Stimulated activated memory B cell treated with anti-CD40 and anti-IgM and Interleukin-4, amounts not matched to agents 10 μg/mL and 1 μg/mL and 100 μg/mL, for 72 hours (primary cell): ENCODE measurements around the gene AP5Z1.

Source experiments
- ATAC-seq: fragments of 150-1000 bp; cut with Tn5 transposase; 2 replicates; pipeline ENCODE4 v1.10.0; 2021
- H3K27ac Mint-ChIP-seq: one replicate; pipeline ENCODE4 v1.8.0; 2022; ENCODE audit warnings: mild to moderate bottlenecking, mixed read lengths
- H3K27me3 Mint-ChIP-seq: one replicate; pipeline ENCODE4 v1.8.0; 2022; ENCODE audit warnings: mixed read lengths
- H3K36me3 Mint-ChIP-seq: one replicate; pipeline ENCODE4 v1.8.0; 2022; ENCODE audit warnings: mixed read lengths
- H3K4me1 Mint-ChIP-seq: one replicate; pipeline ENCODE4 v1.8.0; 2022; ENCODE audit warnings: mixed read lengths
- H3K4me3 Mint-ChIP-seq: one replicate; pipeline ENCODE4 v1.8.0; 2022; ENCODE audit warnings: mild to moderate bottlenecking, moderate library complexity, mixed read lengths
- H3K9me3 Mint-ChIP-seq: one replicate; pipeline ENCODE4 v1.8.0; 2022; ENCODE audit warnings: mixed read lengths

The AP5Z1 gene

GRCh38 chr7:4740796-4741195, 34.6 kb upstream of the AP5Z1 start:
- Mint-ChIP-seq H3K27me3 (no peaks in the 10 kb centered on the region), H3K36me3 (peaks cover 44% of the 10 kb centered on the region), H3K4me3 (no peak overlapping the region), H3K27ac (no peak overlapping the region), H3K9me3 (no peaks in the 10 kb centered on the region), H3K4me1 (peaks cover 68% of the 10 kb centered on the region)
- no peak for ATAC-seq

- no peak for ATAC-seq
- peaks cover 41% of the 10 kb centered on the region for H3K36me3 Mint-ChIP-seq
- H3K4me3 Mint-ChIP-seq: no peak overlapping the region
- H3K4me1 Mint-ChIP-seq: peaks cover 75% of the 10 kb centered on the region
- peak overlapping the region; percentile 59 for H3K27ac Mint-ChIP-seq
- no peaks in the 10 kb centered on the region for H3K9me3 Mint-ChIP-seq
- H3K27me3 Mint-ChIP-seq: no peaks in the 10 kb centered on the region
Observed at GRCh38 chr7:4742051-4742573, 33.3 kb upstream of the AP5Z1 start.

- Mint-ChIP-seq H3K4me1 (peaks cover 75% of the 10 kb centered on the region), H3K4me3 (no peak overlapping the region), H3K36me3 (peaks cover 43% of the 10 kb centered on the region), H3K9me3 (no peaks in the 10 kb centered on the region), H3K27me3 (no peaks in the 10 kb centered on the region), H3K27ac (peak overlapping the region; percentile 91)
- ATAC-seq: no peak
Observed at GRCh38 chr7:4742852-4743251, 32.6 kb upstream of the AP5Z1 start.

- Mint-ChIP-seq H3K27me3 (no peaks in the 10 kb centered on the region), H3K27ac (peak overlapping the region; percentile 91), H3K36me3 (peaks cover 55% of the 10 kb centered on the region), H3K9me3 (no peaks in the 10 kb centered on the region), H3K4me3 (peak overlapping the region; percentile 77), H3K4me1 (peaks cover 76% of the 10 kb centered on the region)
- ATAC-seq: peak; percentile 86
Observed at GRCh38 chr7:4744391-4745264, 30.8 kb upstream of the AP5Z1 start.

DNA sequence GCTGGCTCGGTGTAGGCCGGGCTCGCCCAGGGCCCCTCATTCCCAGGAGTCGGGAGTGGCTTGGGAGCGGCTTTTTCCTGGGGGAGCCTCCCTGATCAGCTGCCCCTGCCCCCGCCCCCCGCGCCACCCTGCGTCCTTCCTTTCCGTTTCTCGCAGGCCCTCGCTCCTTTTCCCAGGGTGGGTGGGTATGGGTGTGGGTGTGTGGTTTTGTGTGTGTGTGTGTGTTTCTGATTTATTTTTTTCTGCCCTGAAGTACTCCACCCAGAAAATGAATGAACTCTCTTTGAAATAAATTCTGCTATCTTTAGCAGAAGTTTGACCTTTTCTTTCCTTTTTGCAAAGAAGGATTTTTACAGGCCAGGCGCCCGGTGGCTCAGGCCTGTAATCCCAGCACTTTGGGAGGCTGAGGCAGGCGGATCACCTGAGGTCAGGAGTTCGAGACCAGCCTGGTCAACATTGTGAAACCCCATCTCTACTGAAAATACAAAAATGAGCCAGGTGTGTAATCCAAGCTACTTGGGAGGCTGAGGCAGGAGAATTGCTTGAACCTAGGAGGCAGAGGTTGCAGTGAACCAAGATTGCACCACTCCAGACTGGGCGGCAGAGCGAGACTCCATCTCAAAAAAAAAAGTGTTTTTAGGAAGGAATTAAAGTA, 30.0 kb upstream of the AP5Z1 start:
- ATAC-seq: peak; percentile 63
- peaks cover 52% of the 10 kb centered on the region for H3K36me3 Mint-ChIP-seq
- peak overlapping the region; percentile 91 for H3K27ac Mint-ChIP-seq
- H3K27me3 Mint-ChIP-seq: no peaks in the 10 kb centered on the region
- peaks cover 71% of the 10 kb centered on the region for H3K4me1 Mint-ChIP-seq
- H3K9me3 Mint-ChIP-seq: no peaks in the 10 kb centered on the region
- H3K4me3 Mint-ChIP-seq: peak overlapping the region; percentile 77

- peaks cover 50% of the 10 kb centered on the region for H3K36me3 Mint-ChIP-seq
- ATAC-seq: no peak
- peak overlapping the region; percentile 91 for H3K27ac Mint-ChIP-seq
- H3K27me3 Mint-ChIP-seq: no peaks in the 10 kb centered on the region
- peaks cover 71% of the 10 kb centered on the region for H3K4me1 Mint-ChIP-seq
- H3K9me3 Mint-ChIP-seq: no peaks in the 10 kb centered on the region
- peak overlapping the region; percentile 77 for H3K4me3 Mint-ChIP-seq
Observed at GRCh38 chr7:4745971-4746919, 29.2 kb upstream of the AP5Z1 start.

GRCh38 chr7:4747013-4747412, 28.4 kb upstream of the AP5Z1 start:
- H3K4me3 Mint-ChIP-seq: no peak overlapping the region
- peaks cover 43% of the 10 kb centered on the region for H3K36me3 Mint-ChIP-seq
- peak overlapping the region; percentile 91 for H3K27ac Mint-ChIP-seq
- H3K9me3 Mint-ChIP-seq: no peaks in the 10 kb centered on the region
- no peaks in the 10 kb centered on the region for H3K27me3 Mint-ChIP-seq
- H3K4me1 Mint-ChIP-seq: peaks cover 66% of the 10 kb centered on the region
- ATAC-seq: no peak

DNA sequence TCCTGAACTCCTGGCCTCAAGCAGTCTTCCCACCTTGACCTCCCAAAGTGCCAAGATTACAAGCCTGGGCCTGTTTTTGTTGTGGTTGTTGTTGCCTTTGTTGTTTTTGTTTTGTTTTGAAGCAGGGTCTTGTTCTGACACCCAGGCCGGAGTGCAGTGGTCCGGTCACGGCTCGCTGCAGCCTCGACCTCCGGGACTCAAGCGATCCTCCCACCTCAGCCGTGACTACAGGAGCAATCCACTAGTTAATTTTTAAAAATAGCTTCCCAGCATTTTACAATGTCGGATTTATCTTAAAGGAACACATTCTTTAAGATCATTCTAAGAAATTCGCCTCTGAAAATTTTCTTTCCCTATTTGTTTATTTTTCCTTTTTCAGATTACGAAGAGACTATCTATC, 27.7 kb upstream of the AP5Z1 start:
- no peak for ATAC-seq
- Mint-ChIP-seq H3K36me3 (peaks cover 42% of the 10 kb centered on the region), H3K27ac (peak overlapping the region; percentile 91), H3K9me3 (no peaks in the 10 kb centered on the region), H3K4me1 (peaks cover 70% of the 10 kb centered on the region), H3K4me3 (no peak overlapping the region), H3K27me3 (no peaks in the 10 kb centered on the region)

- no peak for ATAC-seq
- Mint-ChIP-seq H3K36me3 (peaks cover 42% of the 10 kb centered on the region), H3K4me1 (peaks cover 70% of the 10 kb centered on the region)
Observed at GRCh38 chr7:4748231-4748681, 27.2 kb upstream of the AP5Z1 start.

GRCh38 chr7:4749363-4749762, 26.1 kb upstream of the AP5Z1 start:
- Mint-ChIP-seq H3K27ac (peak overlapping the region; percentile 91), H3K36me3 (peaks cover 39% of the 10 kb centered on the region), H3K9me3 (no peaks in the 10 kb centered on the region), H3K27me3 (no peaks in the 10 kb centered on the region), H3K4me1 (peaks cover 67% of the 10 kb centered on the region), H3K4me3 (no peak overlapping the region)
- ATAC-seq: no peak

More at GRCh38 chr7:4748231-4748681, 27.2 kb upstream of the AP5Z1 start:
- Mint-ChIP-seq H3K9me3 (no peaks in the 10 kb centered on the region), H3K27me3 (no peaks in the 10 kb centered on the region), H3K27ac (peak overlapping the region; percentile 91), H3K4me3 (no peak overlapping the region)

GRCh38 chr7:4749798-4750197, 25.6 kb upstream of the AP5Z1 start:
- no peaks in the 10 kb centered on the region for H3K27me3 Mint-ChIP-seq
- no peak overlapping the region for H3K27ac Mint-ChIP-seq
- H3K4me3 Mint-ChIP-seq: no peak overlapping the region
- H3K36me3 Mint-ChIP-seq: peaks cover 43% of the 10 kb centered on the region
- H3K9me3 Mint-ChIP-seq: no peaks in the 10 kb centered on the region
- no peak for ATAC-seq
- peaks cover 63% of the 10 kb centered on the region for H3K4me1 Mint-ChIP-seq

DNA sequence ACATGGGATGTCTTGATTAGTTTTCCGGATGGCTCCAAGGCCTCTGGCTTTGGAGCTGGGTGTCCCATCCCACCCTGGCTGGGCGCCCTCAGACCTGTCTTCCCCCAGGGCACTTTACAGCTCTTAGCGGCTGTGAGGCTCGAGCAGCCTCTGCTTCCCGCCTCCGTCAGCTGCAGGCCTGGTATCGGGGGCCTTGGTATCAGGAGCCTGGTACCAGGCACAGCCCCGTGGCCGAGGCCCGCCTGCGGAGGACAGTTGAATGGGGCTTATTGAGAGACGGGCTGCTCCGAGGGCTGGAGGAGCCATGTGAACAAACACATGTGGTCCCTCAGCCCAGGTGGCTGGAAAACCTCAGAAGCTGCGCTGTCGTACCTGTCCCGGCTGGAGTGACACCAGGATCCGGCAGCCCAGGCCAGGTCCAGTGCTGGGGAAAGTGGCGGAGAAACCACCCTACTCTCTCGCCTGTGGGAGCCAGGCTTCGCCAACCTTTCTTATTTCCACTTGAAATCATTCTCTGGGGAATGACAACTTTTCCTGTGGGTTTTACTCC, 23.9 kb upstream of the AP5Z1 start:
- H3K9me3 Mint-ChIP-seq: no peaks in the 10 kb centered on the region
- H3K36me3 Mint-ChIP-seq: peaks cover 54% of the 10 kb centered on the region
- no peak overlapping the region for H3K27ac Mint-ChIP-seq
- peaks cover 47% of the 10 kb centered on the region for H3K4me1 Mint-ChIP-seq
- no peaks in the 10 kb centered on the region for H3K27me3 Mint-ChIP-seq
- ATAC-seq: no peak
- no peak overlapping the region for H3K4me3 Mint-ChIP-seq

DNA sequence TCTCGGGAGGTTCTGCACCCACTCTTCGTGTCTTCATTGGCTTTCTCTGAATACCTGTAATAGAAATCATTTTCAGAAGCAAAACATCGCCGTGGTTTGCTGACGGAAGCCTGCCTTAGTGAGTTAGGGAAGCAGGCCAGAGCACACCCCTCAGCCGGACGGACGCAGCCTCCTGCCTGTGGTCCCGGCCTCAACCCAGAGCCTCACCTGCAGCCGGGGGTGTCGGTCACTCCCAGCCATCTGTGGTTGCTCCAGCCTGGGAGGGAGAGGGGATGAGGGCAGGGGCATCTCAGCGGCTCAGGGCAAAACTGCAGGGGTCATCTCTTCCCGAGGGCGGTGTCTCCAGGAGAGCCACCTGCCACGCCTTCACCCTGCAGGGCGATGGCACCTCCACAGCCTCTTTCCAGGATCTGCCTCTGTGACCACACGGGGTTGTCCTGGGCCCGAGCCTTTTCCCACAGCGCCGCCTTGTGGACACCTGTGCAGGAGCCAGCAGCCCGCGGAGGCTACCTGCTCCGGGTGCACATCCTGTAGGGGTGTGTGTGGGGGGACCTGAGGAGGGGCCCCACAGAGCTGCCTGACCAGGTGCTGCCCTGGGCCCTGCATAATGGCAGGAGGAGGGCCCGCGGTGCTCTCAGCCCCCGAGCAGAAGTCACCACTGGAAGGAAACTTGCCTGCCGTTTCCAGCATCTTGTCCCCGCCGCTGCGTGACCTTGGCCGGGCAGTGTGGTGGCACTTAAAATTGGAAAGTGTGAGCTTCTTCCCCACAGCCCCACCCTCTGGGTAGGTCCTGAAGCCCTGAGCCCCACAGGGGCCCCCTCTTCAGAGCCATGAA, 21.6 kb upstream of the AP5Z1 start:
- no peak overlapping the region for H3K27ac Mint-ChIP-seq
- H3K27me3 Mint-ChIP-seq: no peaks in the 10 kb centered on the region
- H3K4me1 Mint-ChIP-seq: peaks cover 25% of the 10 kb centered on the region
- no peaks in the 10 kb centered on the region for H3K9me3 Mint-ChIP-seq
- H3K36me3 Mint-ChIP-seq: peaks cover 46% of the 10 kb centered on the region
- no peak overlapping the region for H3K4me3 Mint-ChIP-seq
- ATAC-seq: peak; percentile 90
